DMS 273 (cell line): ENCODE results near the gene DBH.
"Not testable (repeated sequence)": the region's sequence is repeated elsewhere in the genome, so short reads cannot be mapped to it uniquely, and the experiment has no call there.

Experiments
- DNase-seq: peaks from one replicate; lab custom pipeline; 2025; ENCODE audit not compliant: unreplicated experiment; lab: John Stamatoyannopoulos, UW

The DBH gene

GRCh38 chr9:133621725-133622267, 14.4 kb upstream of the DBH start:
- no peak for DNase-seq

GRCh38 chr9:133622555-133622954, 13.6 kb upstream of the DBH start:
- DNase-seq, result no peak

- not testable (repeated sequence) for DNase-seq
These were observed 10.2 kb upstream of the DBH start for GRCh38 chr9:133626008-133626407.

GRCh38 chr9:133627341-133627740, 8.8 kb upstream of the DBH start:
- DNase-seq, result no peak

- DNase-seq, result no peak
These were observed 7.4 kb upstream of the DBH start for GRCh38 chr9:133628766-133629165.

GRCh38 chr9:133629221-133630110, 6.7 kb upstream of the DBH start:
- DNase-seq, result no peak

GRCh38 chr9:133631111-133631510, 5.1 kb upstream of the DBH start:
- no peak for DNase-seq

GRCh38 chr9:133632806-133633680, 3.1 kb upstream of the DBH start:
- no peak for DNase-seq

GRCh38 chr9:133633681-133634080, 2.5 kb upstream of the DBH start:
- DNase-seq, result no peak

- no peak for DNase-seq
These were observed 2.0 kb upstream of the DBH start for GRCh38 chr9:133634081-133634691.

- no peak for DNase-seq
These were observed 1.1 kb upstream of the DBH start for GRCh38 chr9:133635098-133635497.

GRCh38 chr9:133636902-133637301, 739 bp downstream of the DBH start:
- no peak for DNase-seq

GRCh38 chr9:133637451-133638055, 1.4 kb downstream of the DBH start:
- DNase-seq, result no peak

GRCh38 chr9:133638076-133638475, 1.9 kb downstream of the DBH start:
- DNase-seq, result no peak

GRCh38 chr9:133638711-133639110, 2.5 kb downstream of the DBH start:
- no peak for DNase-seq

GRCh38 chr9:133639613-133640012, 3.5 kb downstream of the DBH start:
- no peak for DNase-seq

- DNase-seq, result no peak
These were observed 4.0 kb downstream of the DBH start for GRCh38 chr9:133640160-133640559.

GRCh38 chr9:133640580-133641395, 4.6 kb downstream of the DBH start:
- DNase-seq, result peak; percentile 44

GRCh38 chr9:133641396-133641655, 5.2 kb downstream of the DBH start:
- no peak for DNase-seq

GRCh38 chr9:133641861-133642595, 5.9 kb downstream of the DBH start:
- no peak for DNase-seq
